CD4-positive, alpha-beta T cell treated with Interleukin-1 beta for 1 hour (primary cell): ENCODE results near the gene POMC.
"Not testable (repeated sequence)": the region's sequence is repeated elsewhere in the genome, so short reads cannot be mapped to it uniquely, and the experiment has no call there.

Experiments used
- DNase-seq, 2 donors: peaks; one replicate each; pipeline ENCODE4 v3.0.0-alpha.2; 2020 to 2022

The POMC gene

DNA sequence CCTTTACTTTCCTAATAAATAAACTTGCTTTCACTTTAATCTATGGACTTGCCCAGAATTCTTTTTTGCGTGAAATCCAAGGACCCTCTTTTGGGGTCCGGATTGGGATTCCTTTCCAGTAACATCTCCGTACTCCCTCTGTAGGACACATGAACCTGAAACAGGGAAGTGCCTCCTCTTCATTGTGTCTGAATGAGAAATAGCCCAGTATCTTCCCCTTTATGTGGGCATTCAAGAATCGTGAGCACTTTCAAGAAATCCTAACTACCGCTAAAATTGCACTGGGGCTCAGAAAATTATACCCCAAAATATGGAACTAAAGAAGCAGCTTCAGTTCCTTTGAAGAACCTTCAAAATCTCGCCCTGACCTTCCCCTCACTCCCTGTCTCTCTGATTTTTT lies 7.8 kb upstream of the POMC start:
- DNase-seq = no peak

- DNase-seq = no peak
Observed at GRCh38 chr2:25174192-25174861, 5.9 kb upstream of the POMC start.

DNA sequence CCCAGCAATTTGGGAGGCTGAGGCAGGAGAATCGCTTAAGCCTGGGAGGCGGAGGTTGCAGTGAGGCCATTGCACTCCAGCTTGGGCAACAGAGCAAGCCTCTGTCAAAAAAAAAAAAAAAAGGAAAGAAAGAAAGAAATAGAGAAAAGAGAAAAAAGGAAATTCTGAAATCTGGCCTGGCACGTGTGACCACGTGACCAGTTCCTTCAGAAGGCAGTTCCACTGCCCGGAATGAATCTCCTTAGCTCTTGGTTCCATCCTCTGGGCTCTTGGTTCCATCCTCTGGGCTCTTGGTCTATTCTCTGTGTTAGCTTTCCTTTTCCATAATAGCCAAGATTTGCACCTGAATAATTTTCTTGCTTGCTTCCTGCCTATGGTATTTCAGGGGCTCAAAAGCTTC lies 5.3 kb upstream of the POMC start:
- DNase-seq = no peak

DNA sequence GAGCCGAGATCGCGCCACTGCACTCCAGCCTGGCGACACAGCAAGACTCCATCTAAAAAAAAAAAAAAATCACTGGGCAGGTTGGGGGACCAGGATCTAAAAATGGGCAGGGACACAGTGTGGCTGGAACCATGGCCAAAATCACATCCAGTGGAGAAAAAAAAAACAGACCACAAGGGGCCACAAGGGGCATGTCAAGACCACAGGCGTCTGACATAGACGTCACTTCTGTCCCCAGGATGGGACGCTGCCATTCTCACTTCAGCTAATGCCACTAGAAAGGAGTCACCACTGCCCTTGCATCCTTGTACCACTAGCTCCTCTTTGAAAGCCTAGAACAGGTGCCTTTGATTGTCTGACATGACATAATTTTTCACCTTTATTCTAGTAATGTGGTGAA lies 2.5 kb upstream of the POMC start:
- DNase-seq = no peak

GRCh38 chr2:25169073-25169470 lies 692 bp upstream of the POMC start:
- DNase-seq = no peak

- DNase-seq = peak; percentile 53 to 76
Observed at GRCh38 chr2:25165992-25166875, 2.1 kb downstream of the POMC start.

- no peak for DNase-seq
Observed at GRCh38 chr2:25164561-25164960, 3.8 kb downstream of the POMC start.

DNA sequence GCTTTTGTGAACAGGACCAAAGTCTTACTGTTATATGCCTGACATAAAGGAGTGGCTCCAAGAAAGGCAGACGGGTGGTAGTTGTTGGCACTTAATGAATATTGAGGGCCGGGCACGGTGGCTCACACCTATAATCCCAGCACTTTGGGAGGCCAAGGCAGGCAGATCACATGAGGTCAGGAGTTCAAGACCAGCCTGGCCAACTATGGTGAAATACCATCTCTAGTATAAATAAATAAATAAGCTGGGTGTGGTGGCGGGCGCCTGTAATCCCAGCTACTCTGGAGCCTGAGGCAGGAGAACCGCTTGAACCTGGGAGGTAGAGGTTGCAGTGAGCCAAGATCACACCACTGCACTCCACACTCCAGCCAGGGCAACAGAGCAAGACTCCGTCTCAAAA lies 6.3 kb downstream of the POMC start:
- DNase-seq = not testable (repeated sequence)

DNA sequence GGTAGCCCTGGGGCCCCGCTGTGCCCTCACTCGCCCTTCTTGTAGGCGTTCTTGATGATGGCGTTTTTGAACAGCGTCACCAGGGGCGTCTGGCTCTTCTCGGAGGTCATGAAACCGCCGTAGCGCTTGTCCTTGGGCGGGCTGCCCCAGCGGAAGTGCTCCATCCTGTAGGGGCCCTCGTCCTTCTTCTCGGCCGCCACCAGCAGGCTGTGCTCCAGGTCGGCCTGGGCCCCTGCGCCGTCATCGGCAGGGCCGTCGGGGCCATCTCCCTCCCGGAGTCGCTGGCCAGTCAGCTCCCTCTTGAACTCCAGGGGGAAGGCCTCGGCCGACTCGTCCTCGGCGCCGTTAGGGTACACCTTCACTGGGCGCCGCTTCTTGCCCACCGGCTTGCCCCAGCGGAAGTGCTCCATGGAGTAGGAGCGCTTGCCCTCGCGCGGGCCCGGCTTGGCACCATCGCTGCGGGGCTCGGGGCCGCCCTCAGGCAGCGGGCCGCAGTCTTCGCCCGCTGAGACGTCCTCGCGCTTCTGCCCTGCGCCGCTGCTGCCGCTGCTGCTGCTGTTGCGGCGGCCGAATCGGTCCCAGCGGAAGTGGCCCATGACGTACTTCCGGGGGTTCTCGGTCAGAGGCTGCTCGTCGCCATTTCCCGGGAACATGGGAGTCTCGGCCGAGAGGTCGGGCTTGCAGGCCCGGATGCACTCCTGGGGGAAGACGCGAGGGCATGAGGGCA lies 7.2 kb downstream of the POMC start:
- peak; percentile 81 to 83 for DNase-seq

- no peak for DNase-seq
Observed at GRCh38 chr2:25160376-25160775, 8.0 kb downstream of the POMC start.

GRCh38 chr2:25159949-25160348 lies 8.4 kb downstream of the POMC start:
- no peak for DNase-seq

DNA sequence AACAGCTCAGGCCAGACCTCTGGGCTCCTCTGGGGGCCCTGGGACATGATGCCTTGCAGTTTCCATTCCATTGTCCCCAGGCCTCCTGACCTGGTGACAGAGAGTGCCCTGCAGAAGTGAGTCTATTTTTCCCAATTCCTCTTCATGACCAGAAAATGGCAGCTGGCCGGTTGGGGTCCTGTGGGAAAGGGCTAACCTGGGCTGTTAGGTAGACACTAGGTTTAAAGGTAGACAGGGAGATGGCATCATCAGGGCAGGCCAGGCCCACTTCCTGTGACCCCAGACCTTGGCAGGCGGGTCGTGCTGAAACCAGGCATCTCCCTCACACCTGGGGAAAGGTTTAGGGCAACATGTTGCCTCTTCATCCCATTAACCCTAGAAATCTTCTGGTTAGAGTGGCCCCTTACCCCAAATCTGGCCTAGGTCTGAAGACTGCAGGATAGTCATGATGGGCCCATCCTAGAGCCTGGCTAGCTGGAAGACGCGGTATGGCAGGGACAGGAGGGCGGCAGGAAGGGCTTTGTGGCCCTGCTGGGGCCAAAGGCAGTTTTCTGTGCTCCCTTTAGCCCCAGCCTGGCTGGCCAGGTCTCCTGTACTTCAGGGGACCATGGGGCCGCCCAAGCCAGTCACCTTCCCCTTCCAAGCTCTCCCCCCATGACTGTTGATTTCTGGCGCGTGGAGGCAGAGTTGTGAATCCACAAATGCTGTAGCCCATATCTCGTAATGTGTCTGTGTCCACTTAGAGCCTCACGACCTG lies 10.1 kb downstream of the POMC start:
- DNase-seq = no peak

GRCh38 chr2:25155401-25155800 lies 13.0 kb downstream of the POMC start:
- DNase-seq = no peak

- DNase-seq = no peak
Observed at GRCh38 chr2:25151718-25152117, 16.7 kb downstream of the POMC start.

DNA sequence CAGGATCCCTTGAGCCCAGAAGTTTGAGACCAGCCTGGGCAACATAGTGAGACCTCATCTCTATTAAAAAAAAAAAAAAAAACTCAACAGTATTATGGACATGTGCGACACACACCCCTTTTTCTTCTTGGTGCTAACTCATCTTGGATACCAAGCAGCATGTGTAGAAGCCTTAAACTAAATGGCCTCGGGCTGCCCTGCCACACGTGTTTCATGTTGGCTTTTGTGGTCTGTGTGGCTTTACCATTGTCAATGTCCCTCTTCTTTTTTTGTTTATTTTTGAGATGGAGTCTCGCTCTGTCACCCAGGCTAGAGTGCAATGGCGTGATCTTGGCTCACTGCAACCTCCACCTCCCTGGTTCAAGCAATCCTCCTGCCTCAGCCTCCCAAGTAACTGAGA lies 17.4 kb downstream of the POMC start:
- not testable (repeated sequence) for DNase-seq

DNA sequence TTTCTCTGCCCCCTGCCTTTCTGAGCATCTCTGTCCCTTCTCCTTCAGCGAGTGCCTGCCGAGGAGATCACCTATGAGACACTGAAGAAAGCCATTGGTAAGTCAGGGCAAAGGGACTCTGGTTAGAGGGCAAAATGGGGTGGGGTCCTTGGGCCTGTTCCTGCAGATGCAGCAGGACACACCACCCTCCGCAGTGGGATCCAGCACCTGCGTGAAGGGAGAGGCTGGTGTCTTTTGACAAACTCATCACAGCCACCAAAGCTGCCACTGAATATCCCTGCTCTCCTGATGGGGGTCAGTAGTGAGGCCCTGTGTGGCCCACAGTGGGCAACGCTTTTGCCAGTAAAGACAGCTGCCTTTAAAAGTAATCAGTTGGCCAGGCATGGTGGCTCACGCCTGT lies 18.7 kb downstream of the POMC start:
- no peak for DNase-seq

DNA sequence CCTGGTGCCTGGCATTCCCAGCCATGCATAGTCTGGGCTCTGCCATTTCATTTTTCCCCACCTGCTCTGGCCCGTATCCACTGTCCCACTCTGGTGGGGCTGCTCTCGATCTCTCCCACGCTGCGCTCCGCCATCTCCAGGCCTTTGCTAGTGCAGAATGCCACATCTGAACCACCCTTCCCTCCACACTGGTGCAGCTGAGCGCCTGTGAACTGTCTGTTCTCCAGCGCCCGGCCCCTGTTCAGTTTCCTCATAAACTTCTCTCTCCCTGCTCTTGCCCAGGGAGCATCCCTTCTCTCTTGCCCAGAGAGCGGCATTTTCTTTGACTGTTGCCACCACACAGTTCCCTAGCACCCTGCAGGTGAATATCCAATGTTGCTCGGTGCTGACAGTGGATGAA lies 21.5 kb downstream of the POMC start:
- DNase-seq = no peak

DNA sequence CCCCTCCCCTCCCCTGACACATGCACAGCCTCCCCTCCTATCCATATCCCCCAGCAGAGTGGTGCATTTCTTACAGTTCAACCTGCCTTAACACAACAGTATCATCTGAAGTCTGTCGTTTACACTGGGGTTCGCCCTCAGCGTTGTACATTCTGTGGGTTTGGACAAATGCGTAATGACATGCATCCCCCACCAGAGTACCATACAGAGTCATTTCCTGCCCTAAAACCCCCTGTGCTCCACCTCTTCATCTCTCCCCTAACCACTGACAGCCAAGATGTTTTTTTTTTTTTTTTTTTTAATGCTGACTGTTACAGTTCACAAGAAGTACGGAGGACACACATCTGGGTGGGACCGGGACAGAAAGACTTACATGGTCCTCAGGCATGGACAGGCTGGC lies 22.6 kb downstream of the POMC start:
- DNase-seq = no peak

- no peak for DNase-seq
Observed at GRCh38 chr2:25141120-25141519, 27.3 kb downstream of the POMC start.

DNA sequence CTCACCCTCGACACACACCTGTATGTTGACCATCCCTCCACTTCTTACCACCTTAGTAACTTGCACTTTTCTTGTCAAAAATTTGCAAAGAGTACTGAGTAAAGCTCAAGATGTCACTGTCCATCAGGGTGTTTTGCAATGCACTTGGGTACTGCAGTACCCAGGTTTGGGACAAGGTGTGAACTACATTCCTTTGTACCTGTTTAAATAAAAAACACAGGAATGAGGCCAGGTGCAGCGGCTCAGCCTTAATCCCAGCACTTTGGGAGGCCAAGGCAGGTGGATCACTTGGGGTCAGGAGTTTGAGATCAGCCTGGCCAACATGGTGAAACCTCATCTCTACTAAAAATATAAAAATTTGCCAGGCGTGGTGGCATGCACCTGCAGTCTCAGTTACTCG lies 27.8 kb downstream of the POMC start:
- not testable (repeated sequence) for DNase-seq

DNA sequence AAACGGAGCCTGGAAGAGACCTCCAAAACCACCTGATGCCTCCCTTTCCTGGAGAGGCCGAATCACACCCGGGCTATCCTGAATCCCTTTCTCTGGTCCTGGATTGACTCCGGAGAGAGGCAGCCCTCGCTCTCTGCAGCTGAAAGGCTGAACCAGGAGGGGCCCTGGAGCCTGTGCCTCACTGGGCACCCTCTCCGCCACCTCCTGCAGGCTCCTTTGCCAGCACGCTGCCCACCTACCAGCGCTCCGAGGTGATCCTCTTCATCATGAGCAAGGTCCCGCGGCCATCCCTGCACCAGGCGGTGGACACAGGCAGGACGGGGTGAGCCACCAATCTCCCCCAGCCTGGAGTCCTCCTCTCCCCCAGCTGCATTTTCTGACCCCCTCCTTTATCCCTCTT lies 35.7 kb downstream of the POMC start:
- DNase-seq = no peak

GRCh38 chr2:25132299-25132635 lies 36.1 kb downstream of the POMC start:
- DNase-seq = no peak
